Measurements from ENCODE around the gene B4GALT3. TPM values are rescaled to one million over a fixed set of nuclear protein-coding genes. Genes with fewer than 3 reads are reported as not detected.
A peak's percentile ranks its signal among the peaks of the same experiment; 100 is the strongest.

B4GALT3 gene
- total RNA-seq, 1 donor from 2014 or later = 23.2 TPM

GRCh38 chr1:161159087-161159912 lies 18.0 kb downstream of the B4GALT3 start, which contains the start of gene USP21:
Gene USP21, plus strand, starts transcription at chr1:161159500. Its CDS starts 1,141 bp downstream, at chr1:161160641.
- peak within 1 kb of the TSS; percentile 95 for H3K27ac ChIP-seq (replicated peaks)
- no peaks in the 10 kb centered on the region for H3K27me3 ChIP-seq (ENCODE audit: low read depth)
- H3K36me3 ChIP-seq = peaks cover 40% of the 10 kb centered on the region
- peak; percentile 95 for DNase-seq
- intact Hi-C loops (cut with micrococcal nuclease) = no loop called here
- peaks cover 48% of the 10 kb centered on the region for H3K4me1 ChIP-seq
- peak within 1 kb of the TSS; percentile 94 for H3K4me3 ChIP-seq
- no peaks in the 10 kb centered on the region for H3K9me3 ChIP-seq (replicated peaks)
- peak; percentile 35 for TF ChIP-seq CTCF (IDR thresholded peaks at IDR 0.05; ENCODE audit: borderline replicate concordance)

GRCh38 chr1:161158316-161159010 lies 18.8 kb downstream of the B4GALT3 start:
- Histone ChIP-seq H3K4me1 (peaks cover 56% of the 10 kb centered on the region), H3K27ac (replicated peaks) (peak overlapping the region; percentile 95), H3K9me3 (replicated peaks) (no peaks in the 10 kb centered on the region), H3K4me3 (peak overlapping the region; percentile 94), H3K36me3 (peaks cover 34% of the 10 kb centered on the region), H3K27me3 (ENCODE audit: low read depth) (no peaks in the 10 kb centered on the region)
- no peak for TF ChIP-seq CTCF (IDR thresholded peaks at IDR 0.05; ENCODE audit: borderline replicate concordance)
- no peak for DNase-seq
- intact Hi-C loops (cut with micrococcal nuclease) = no loop called here

- peaks cover 28% of the 10 kb centered on the region for H3K36me3 ChIP-seq
- H3K27me3 ChIP-seq (ENCODE audit: low read depth) = no peaks in the 10 kb centered on the region
- intact Hi-C loops (cut with micrococcal nuclease) = no loop called here
- H3K4me3 ChIP-seq = no peak overlapping the region
- no peak for DNase-seq
- no peaks in the 10 kb centered on the region for H3K9me3 ChIP-seq (replicated peaks)
- peaks cover 62% of the 10 kb centered on the region for H3K4me1 ChIP-seq
- TF ChIP-seq CTCF (IDR thresholded peaks at IDR 0.05; ENCODE audit: borderline replicate concordance) = no peak
- H3K27ac ChIP-seq (replicated peaks) = no peak overlapping the region
Observed at GRCh38 chr1:161157867-161158266, 19.4 kb downstream of the B4GALT3 start.

GRCh38 chr1:161153682-161154337 lies 23.5 kb downstream of the B4GALT3 start, which contains the start of gene UFC1:
Gene UFC1, plus strand, starts transcription at chr1:161153978. Its CDS starts 20 bp downstream, at chr1:161153998.
- no peaks in the 10 kb centered on the region for H3K27me3 ChIP-seq (ENCODE audit: low read depth)
- H3K36me3 ChIP-seq = peaks cover 21% of the 10 kb centered on the region
- peaks cover 30% of the 10 kb centered on the region for H3K4me1 ChIP-seq
- peak; percentile 73 for DNase-seq
- H3K4me3 ChIP-seq = peak within 1 kb of the TSS; percentile 96
- intact Hi-C loops (cut with micrococcal nuclease) = no loop called here
- TF ChIP-seq CTCF (IDR thresholded peaks at IDR 0.05; ENCODE audit: borderline replicate concordance) = no peak
- H3K9me3 ChIP-seq (replicated peaks) = no peaks in the 10 kb centered on the region
- peak within 1 kb of the TSS; percentile 97 for H3K27ac ChIP-seq (replicated peaks)

GRCh38 chr1:161153176-161153575 lies 24.1 kb downstream of the B4GALT3 start:
- H3K27ac ChIP-seq (replicated peaks) = peak overlapping the region; percentile 97
- H3K4me1 ChIP-seq = peaks cover 25% of the 10 kb centered on the region
- no peaks in the 10 kb centered on the region for H3K27me3 ChIP-seq (ENCODE audit: low read depth)
- intact Hi-C loops (cut with micrococcal nuclease) = no loop called here
- peak overlapping the region; percentile 96 for H3K4me3 ChIP-seq
- H3K9me3 ChIP-seq (replicated peaks) = no peaks in the 10 kb centered on the region
- TF ChIP-seq CTCF (IDR thresholded peaks at IDR 0.05; ENCODE audit: borderline replicate concordance) = no peak
- peaks cover 17% of the 10 kb centered on the region for H3K36me3 ChIP-seq
- DNase-seq = no peak
